HG03342 (cell line): ENCODE data around the gene SLC5A11.
"Not testable (repeated sequence)": the region's sequence is repeated elsewhere in the genome, so short reads cannot be mapped to it uniquely, and the experiment has no call there.

Experiments used
- ATAC-seq: cut with Tn5 transposase; IDR thresholded peaks from one replicate; pipeline ENCODE4 v1.9.1; 2021; ENCODE audit warnings: mild to moderate bottlenecking, moderate library complexity; ENCODE audit not compliant: unreplicated experiment

Gene SLC5A11

GRCh38 chr16:24845726-24846547 lies at the start of gene SLC5A11:
SLC5A11 (plus strand) TSS chr16:24845963; CDS start chr16:24858644, 12,681 bp downstream.
- ATAC-seq: no peak

DNA sequence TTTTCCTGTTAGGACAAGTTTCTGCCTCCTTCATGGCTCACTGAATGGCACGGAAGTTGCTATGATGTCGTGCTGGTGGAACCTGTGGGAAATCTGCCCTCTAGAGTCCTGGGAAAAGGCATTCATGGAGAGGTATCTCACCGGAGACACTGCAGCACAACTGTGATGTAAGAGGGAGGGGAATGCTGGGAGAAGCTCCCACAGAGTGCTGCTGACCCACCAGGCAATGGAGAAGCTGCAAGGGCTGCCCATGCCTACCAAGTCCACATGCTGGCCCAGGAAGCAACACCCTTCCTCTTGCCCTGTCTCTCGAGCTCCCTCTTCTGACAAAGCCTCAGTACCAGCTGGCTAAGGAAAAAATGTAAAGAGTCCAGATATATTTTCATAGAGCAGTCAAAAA lies 45.2 kb upstream of the SLC5A11 start:
- no peak for ATAC-seq

- ATAC-seq: no peak
Measured at GRCh38 chr16:24801761-24802302, 43.9 kb upstream of the SLC5A11 start.

DNA sequence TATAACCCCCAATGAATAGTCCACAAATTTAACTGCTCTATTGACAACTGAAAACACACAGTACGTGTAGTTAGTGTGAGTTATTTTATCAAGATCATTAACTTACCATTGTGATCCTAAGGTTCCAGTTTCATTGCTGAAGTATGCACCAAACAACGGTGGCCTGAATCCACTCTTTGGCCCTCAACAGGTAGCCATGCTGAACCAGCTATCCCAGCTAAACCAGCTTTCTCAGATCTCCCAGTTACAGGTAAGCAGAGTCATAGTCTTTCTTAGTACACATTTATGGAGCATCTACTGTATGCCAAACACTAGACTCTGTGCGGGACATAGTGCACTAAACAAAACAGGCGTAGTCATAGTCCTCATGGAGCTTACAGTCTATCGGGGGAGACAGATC lies 40.3 kb upstream of the SLC5A11 start:
- ATAC-seq: no peak

DNA sequence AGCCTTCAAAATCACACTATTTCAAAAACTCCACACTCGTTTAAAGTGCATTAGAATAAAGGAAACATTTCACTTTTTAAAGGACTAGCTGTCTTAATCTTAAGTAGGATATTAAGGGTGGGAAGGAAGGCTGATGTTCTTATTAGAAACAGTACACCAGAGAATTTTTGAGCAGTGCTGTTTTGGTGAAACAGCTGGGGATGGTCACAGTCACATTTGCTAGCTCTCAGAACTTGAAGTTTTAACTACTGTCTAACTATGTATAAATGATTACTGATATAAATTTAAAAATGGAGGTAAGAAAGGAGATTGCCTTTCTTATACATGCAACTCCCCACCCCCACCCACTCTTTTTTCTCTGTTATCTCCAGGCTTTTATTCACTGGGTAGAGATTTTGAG lies 38.5 kb upstream of the SLC5A11 start:
- no peak for ATAC-seq

DNA sequence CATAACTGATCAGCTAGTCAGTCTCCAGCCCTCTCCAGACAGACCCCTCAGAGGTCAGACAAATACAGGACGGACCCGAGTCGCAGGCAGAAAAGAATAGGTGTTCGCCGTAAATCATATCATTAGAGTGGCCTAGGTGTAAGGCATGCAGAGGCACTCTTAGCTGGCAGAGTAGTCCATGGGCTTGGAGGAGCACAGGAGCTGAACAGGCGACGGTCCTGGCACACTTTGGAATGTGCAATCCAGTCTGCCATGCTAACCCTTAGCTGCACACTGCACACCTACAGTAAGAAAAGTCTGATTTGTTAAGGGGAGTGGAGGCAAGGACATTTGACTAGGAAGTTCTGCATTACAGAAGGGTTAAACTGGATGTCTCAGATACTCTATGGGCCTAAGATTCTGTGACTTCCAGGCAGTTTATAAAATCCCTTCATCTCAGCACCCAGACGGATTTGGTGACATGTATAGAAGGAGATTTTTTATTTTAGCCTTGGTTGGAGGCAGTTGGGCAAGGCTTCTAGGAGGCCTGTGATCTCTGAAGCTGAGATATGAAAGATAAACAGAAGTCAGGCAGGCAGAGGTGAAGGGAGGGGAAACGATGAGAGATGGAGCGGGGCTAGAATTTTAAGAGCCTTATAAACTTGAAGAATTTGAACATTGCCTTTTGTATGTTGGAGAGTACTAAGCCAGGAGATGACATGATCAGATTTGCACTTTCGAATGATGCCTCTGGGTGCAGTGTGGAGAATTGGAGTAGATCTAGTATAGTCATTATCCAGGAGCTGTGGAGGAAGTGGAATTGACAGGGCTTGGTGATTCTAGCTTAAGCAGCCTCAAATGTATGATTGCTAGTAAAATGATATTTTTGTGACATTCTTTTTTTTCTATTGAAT lies 34.6 kb upstream of the SLC5A11 start:
- ATAC-seq: no peak

DNA sequence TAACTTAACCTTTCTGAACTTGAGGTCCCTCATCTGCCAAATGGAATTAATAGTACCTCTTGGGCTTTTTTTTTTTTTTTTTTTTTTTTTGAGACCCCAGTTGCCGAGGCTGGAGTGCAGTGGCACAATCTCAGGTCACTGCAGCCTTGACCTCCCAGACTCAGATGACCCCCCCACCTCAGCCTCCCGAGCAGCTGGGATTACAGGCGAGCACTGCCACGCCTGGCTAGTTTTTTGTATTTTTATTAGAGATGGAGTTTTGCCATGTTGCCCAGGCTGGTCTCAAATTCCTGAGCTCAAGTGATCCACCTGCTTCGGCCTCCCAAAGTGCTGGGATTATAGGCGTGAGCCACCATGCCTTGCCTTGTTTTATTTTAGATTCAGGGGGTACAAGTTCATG lies 33.0 kb upstream of the SLC5A11 start:
- not testable (repeated sequence) for ATAC-seq

DNA sequence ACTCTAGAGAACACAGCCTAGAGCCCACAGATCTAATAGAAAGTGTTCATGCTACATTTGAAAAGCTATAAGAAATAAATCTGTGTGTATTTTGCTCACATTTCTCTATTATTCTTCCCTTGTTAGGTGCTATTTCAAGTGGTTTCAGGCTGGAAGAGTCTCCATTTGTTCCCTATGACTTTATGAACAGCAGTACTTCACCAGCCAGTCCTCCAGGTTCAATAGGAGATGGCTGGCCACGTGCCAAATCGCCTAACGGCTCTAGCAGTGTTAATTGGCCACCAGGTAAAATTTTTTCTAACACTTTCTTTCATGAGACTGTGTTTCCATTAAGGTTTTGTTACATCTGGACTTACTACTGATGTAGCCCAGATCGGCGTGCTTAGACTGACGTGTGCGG lies 30.7 kb upstream of the SLC5A11 start:
- ATAC-seq: no peak

DNA sequence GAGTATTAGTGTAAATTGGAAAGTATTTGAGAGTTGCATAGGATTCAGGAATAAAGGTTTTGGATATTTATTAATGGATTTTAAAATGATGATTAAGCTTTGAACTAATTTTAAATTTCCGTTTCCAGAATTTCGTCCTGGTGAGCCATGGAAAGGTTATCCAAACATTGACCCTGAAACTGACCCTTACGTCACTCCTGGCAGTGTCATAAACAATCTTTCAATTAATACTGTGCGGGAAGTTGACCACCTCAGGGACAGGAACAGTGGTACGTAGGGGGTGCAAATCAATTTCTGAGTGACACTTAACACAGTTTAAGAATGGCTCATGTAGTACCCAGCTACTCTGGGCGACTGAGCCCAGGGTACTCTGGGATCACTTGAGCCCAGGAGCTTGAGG lies 29.1 kb upstream of the SLC5A11 start:
- ATAC-seq: no peak

DNA sequence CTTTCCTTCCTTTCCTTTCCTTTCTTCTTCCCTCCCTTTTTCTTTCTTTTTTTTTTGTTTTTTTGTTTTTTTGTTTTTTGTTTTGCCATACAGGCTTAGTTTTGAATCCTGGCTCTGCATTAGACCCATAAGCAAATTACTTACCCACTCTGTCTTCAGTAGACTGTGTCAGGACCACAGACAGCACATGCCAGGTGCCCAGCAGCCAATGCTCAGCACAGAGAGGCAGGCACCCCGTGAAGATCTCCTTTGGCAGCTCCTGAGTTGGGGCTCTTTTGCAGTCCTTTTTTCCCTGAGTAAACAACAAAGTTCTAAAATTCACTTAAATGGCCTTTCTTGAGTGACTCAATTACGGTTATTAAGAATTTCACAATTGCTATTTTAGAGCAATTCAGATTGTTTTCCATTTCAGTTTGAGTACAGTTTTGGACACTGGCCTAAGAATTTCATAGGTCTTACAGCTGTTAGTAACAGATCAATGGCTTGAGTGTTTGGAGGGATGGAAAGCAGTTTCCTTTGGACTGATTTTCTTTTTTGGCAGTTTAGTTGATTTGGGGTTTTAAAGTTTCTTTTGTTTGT lies 26.2 kb upstream of the SLC5A11 start:
- ATAC-seq: no peak

DNA sequence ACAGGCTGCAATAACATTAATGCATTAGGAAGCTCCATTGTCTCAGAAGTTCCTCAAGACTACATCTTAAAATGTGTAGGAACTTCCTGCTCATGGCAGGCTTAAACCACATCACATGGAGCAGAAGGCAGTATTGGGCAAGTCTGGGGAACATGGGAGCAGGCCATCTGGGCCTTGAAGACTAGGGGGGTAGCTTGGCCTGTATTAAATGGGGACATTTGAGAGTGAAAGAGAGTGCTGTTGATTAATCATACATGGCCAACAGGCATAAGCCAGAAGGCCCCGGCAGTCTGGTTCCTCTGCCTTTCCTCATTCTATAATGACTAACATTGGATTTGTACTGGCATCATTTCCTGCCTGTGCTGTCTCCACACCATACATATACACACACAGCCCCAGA lies 25.2 kb upstream of the SLC5A11 start:
- ATAC-seq: no peak

DNA sequence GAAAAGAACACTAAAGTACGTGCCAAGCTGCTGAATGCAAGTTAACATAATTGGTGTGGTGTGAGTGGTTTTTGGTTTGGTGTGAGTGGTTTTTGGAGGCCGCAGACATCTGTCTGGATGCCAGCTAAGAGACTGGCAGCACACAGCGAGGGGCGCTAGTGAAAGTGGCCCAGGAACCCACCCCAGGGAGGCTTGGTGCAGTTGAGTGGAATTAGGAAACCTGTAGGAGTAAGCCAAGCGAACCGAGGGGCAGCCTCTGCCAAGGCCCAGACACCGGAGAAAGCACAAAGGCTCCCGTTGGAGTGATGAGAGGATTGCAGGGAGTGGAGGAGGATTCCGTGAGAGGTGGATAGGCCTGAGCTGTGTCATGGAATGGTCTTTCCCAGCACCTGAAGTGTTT lies 24.6 kb upstream of the SLC5A11 start:
- ATAC-seq: no peak

GRCh38 chr16:24822542-24822941 lies 23.2 kb upstream of the SLC5A11 start:
- ATAC-seq: no peak

DNA sequence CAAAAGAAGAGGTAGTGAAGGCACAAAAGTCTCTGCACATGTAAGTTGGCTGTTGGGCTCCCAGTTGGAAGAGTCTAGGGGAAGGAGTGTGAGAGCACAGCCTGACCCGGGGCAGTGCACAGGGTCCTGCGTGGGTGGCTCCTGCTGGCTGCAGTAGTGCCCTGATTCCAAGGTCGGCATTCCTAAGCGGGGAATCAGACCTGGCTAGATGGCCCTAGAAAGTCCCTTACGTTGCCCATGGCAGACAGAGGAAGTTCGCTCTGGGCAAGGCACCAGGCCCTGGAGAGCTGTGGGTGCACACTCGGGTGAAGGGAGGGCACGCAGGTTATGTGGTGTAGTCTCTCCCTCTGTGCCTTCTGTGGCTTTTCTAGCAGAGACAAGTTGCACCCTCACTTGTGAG lies 22.8 kb upstream of the SLC5A11 start:
- ATAC-seq: no peak

GRCh38 chr16:24825696-24826095 lies 20.1 kb upstream of the SLC5A11 start:
- ATAC-seq: no peak

DNA sequence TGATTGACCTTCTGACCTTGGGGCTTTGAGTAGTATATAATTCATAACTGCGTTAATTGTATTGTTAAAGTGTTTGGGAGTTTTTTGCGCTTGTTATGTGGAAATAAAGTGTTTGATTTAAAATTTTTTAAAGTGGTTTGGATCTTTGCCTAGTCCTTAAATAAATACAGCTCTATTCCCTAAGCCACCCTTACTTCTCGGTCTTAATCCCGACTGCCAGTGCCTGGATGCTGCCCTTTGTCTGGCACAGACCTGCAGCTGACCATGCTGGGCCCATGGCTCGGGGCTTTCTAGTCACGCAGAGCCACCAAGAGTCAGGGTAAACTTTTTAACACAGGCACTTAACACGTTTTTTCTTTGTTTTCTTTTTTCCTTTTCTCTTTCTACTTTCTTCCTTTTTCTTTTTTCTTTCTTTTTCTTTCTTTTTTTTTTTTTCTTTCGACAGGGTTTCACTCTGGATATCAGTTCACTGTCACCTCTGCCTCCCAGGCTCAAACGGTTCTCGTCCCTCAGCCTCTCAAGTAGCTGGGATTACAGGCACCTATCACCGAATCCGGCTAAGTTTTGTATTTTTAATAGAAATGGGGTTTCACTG lies 19.6 kb upstream of the SLC5A11 start:
- ATAC-seq: no peak

DNA sequence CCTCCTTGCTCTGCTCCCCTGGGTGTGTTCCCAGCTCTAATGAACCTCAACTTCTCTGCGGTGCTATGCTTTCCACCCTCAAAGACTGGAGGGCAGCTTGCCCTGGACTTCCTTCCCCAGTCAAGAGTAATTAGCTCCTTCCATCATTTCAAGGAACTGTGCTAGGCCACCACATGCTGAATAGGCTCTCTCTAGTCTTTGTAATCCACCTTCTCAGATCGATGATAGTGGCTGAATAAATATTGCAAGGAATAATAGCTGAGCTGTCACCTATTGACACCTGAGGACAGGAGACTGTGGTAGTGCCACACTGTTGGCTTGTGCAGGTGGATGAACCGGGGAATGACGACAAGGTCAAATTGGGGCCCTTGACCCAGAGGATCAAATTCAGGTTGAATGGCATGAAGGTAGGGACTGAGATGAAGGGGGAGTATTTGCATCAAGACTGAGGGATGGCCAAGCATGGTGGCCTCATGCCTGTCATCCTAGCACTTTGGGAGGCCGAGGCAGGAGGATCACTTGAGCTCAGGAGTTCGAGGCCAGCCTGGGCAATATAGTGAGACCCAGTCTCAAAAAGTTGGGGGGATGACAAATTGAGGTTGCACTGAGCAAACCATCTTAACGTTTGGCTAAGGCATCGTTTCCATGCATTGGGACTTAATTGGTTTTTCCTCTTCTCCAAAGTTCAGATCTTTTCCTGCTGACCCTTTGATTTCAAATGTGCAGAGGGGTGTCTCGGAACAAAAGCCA lies 18.8 kb upstream of the SLC5A11 start:
- no peak for ATAC-seq

DNA sequence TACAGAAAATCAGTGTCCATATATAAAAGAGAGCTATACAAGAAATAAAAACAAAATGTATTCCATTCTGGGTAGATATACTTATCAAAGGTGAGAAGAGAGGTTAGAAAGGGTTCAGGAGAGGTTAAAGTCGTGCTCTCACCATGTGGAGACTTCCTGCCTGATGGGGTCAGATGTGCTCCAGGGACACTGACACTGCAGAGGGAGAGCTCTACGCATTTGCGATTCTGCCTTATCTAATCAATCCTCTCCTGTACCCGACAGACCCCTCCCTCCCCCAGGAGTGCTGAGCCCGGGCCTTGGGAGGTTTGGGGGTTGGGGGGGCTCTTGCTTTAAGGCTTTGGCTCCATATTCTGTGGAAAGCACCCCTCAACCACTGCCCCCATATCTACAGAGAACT lies 16.6 kb upstream of the SLC5A11 start:
- ATAC-seq: no peak

DNA sequence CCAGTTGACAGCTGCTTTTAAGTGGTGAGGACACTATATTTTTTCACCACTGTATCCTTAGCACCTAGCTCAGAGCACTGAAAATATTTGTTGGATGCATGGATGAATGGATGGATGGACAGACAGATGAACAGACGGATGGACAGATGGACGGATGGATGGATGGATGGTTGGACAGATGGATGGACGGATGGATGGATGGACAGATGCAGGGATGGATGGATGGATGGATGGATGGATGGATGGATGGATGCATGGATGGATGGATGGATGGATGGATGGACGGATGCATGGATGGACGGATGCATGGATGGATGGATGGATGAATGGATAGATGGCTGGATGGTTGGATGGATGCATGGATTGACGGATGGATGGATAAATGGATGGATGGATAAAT lies 12.4 kb upstream of the SLC5A11 start:
- no peak for ATAC-seq
